ENCODE measurements around the gene STRAP. TPM values are rescaled to one million over a fixed set of nuclear protein-coding genes. Genes with fewer than 3 reads are reported as not detected.
"Not testable (repeated sequence)": the region's sequence is repeated elsewhere in the genome, so short reads cannot be mapped to it uniquely, and the experiment has no call there.

STRAP gene
- total RNA-seq, 1 donor from 2014 or later, result 109 TPM

GRCh38 chr12:15897433-15897832 lies 15.2 kb downstream of the STRAP start:
- Mint-ChIP-seq H3K27me3 (ENCODE audit: low read depth) (no peaks in the 10 kb centered on the region), H3K4me3 (no peak overlapping the region), H3K4me1 (no peaks in the 10 kb centered on the region), H3K9me3 (no peaks in the 10 kb centered on the region), H3K27ac (no peak overlapping the region), H3K36me3 (peaks cover 27% of the 10 kb centered on the region)
- TF ChIP-seq, protein P1, sequence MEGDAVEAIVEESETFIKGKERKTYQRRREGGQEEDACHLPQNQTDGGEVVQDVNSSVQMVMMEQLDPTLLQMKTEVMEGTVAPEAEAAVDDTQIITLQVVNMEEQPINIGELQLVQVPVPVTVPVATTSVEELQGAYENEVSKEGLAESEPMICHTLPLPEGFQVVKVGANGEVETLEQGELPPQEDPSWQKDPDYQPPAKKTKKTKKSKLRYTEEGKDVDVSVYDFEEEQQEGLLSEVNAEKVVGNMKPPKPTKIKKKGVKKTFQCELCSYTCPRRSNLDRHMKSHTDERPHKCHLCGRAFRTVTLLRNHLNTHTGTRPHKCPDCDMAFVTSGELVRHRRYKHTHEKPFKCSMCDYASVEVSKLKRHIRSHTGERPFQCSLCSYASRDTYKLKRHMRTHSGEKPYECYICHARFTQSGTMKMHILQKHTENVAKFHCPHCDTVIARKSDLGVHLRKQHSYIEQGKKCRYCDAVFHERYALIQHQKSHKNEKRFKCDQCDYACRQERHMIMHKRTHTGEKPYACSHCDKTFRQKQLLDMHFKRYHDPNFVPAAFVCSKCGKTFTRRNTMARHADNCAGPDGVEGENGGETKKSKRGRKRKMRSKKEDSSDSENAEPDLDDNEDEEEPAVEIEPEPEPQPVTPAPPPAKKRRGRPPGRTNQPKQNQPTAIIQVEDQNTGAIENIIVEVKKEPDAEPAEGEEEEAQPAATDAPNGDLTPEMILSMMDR (IDR thresholded peaks at IDR 0.05; ENCODE audit: unreplicated experiment), result no peak
- DNase-seq (ENCODE audit: low spot score in 2 of 2, unreplicated experiment in 2 of 2), result no peak

DNA sequence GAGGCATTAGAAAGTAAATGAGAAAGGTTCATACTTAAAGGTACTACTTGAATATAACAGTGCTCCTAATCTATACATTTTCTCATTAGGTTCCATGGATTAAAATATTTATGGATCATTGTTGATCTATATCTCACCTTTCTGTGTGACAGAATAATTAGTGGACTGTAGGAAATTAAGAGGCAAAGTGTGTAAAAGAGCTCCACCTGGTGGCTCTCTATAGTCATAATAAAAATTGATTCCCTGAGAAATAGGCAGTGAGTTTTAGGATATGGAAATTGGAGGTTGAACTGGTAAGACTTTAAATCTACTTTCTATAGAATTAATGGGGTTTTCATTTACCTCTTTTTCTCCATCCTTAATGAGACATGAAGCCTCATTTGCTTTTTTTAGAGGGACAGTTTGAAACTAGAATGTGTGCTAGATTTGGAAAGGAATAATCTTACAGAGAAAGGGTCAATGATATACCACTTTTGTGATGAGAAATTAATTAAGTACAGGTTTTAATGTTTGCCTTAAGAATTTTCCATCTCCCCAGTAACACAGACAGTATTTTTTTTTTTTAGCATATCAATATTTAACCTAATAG lies 17.2 kb downstream of the STRAP start:
- no peak for DNase-seq (ENCODE audit: low spot score in 2 of 2, unreplicated experiment in 2 of 2)
- Mint-ChIP-seq H3K36me3 (peaks cover 28% of the 10 kb centered on the region), H3K4me1 (no peaks in the 10 kb centered on the region), H3K27me3 (ENCODE audit: low read depth) (no peaks in the 10 kb centered on the region), H3K9me3 (no peaks in the 10 kb centered on the region), H3K27ac (no peak overlapping the region), H3K4me3 (no peak overlapping the region)
- TF ChIP-seq, protein P1 (IDR thresholded peaks at IDR 0.05; ENCODE audit: unreplicated experiment), result peak; percentile 78

DNA sequence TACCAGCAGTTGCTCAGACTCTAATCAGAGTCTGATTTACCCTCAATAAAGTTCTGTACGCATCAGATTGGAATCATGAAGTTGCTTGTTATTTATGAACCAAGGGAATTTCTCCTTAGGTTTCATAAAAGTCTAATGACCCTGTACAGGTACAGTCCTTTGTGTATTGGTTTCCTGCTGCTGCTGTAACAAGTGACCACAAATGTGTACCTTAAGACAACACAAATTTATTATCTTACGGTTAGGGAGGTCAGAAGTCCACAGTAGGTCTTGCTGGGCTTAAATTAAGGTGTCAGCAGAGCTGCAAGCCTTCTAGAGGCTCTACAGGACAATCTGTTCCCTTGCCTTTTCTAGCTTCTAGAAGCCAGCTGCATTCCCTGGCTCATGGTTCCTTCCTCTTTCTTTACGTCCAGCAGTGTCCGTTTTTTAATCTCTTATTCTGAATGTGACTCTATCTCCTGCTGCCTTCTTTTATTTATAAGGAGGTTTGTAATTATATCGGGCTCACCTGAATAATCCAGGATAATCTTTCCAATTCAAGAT lies 22.3 kb downstream of the STRAP start:
- Mint-ChIP-seq H3K27ac (no peak overlapping the region), H3K27me3 (ENCODE audit: low read depth) (no peaks in the 10 kb centered on the region), H3K4me3 (no peak overlapping the region), H3K4me1 (no peaks in the 10 kb centered on the region), H3K9me3 (no peaks in the 10 kb centered on the region), H3K36me3 (peaks cover 24% of the 10 kb centered on the region)
- no peak for DNase-seq (ENCODE audit: low spot score in 2 of 2, unreplicated experiment in 2 of 2)
- TF ChIP-seq, protein P1 (IDR thresholded peaks at IDR 0.05; ENCODE audit: unreplicated experiment), result no peak

GRCh38 chr12:15910468-15910863 lies 28.3 kb downstream of the STRAP start:
- peak overlapping the region; percentile 81 for H3K4me3 Mint-ChIP-seq

GRCh38 chr12:15910864-15911721 lies 28.9 kb downstream of the STRAP start, which contains the start of gene DERA:
TSS of gene DERA (plus strand) at chr12:15911332. CDS start at chr12:15911384, 52 bp downstream.
- no peaks in the 10 kb centered on the region for H3K27me3 Mint-ChIP-seq (ENCODE audit: low read depth)
- TF ChIP-seq, protein P1 (IDR thresholded peaks at IDR 0.05; ENCODE audit: unreplicated experiment), result no peak
- no peaks in the 10 kb centered on the region for H3K9me3 Mint-ChIP-seq
- H3K4me1 Mint-ChIP-seq, result peaks cover 21% of the 10 kb centered on the region
- H3K36me3 Mint-ChIP-seq, result no peaks in the 10 kb centered on the region
- peak within 1 kb of the TSS; percentile 88 for H3K27ac Mint-ChIP-seq
- DNase-seq (ENCODE audit: low spot score in 2 of 2, unreplicated experiment in 2 of 2), result peak; percentile 65 to 79
- H3K4me3 Mint-ChIP-seq, result peak within 1 kb of the TSS; percentile 81

More at GRCh38 chr12:15910468-15910863, 28.3 kb downstream of the STRAP start:
- DNase-seq (ENCODE audit: low spot score in 2 of 2, unreplicated experiment in 2 of 2), result no peak
- Mint-ChIP-seq H3K36me3 (no peaks in the 10 kb centered on the region), H3K27me3 (ENCODE audit: low read depth) (no peaks in the 10 kb centered on the region), H3K27ac (no peak overlapping the region), H3K4me1 (peaks cover 21% of the 10 kb centered on the region), H3K9me3 (no peaks in the 10 kb centered on the region)
- TF ChIP-seq, protein P1 (IDR thresholded peaks at IDR 0.05; ENCODE audit: unreplicated experiment), result no peak

GRCh38 chr12:15911931-15912330 lies 29.7 kb downstream of the STRAP start:
- Mint-ChIP-seq H3K4me3 (peak overlapping the region; percentile 81), H3K27ac (peak overlapping the region; percentile 88), H3K4me1 (peaks cover 21% of the 10 kb centered on the region)
- H3K36me3 Mint-ChIP-seq; H3K9me3 Mint-ChIP-seq; H3K27me3 Mint-ChIP-seq (ENCODE audit: low read depth); DNase-seq (ENCODE audit: low spot score in 2 of 2, unreplicated experiment in 2 of 2): not testable (repeated sequence)

DNA sequence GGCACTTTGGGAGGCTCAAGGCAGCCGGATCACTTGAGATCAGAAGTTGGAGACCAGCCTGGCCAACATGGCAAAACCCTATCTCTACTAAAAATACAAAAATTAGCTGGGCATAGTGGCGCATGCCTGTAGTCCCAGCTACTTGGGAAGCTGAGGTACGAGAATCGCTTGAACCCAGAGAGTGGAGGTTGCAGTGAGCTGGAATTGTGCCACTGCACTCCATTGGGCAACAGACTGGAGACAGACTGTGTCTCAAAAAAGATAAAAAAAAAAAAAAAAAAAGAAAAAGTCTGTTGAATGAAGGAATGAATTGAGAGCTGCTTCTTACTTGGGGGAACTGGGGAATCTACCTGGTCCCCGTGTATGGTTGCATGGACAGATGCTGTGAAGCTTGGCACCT lies 31.9 kb downstream of the STRAP start:
- H3K4me1 Mint-ChIP-seq, result peaks cover 26% of the 10 kb centered on the region
- not testable (repeated sequence) for H3K4me3 Mint-ChIP-seq; H3K27me3 Mint-ChIP-seq (ENCODE audit: low read depth); DNase-seq (ENCODE audit: low spot score in 2 of 2, unreplicated experiment in 2 of 2); H3K9me3 Mint-ChIP-seq; H3K36me3 Mint-ChIP-seq; H3K27ac Mint-ChIP-seq

Measured in mesothelial cell of epicardium (in vitro differentiated cells).